Neural cell (in vitro differentiated cells): ENCODE measurements around the gene CAMSAP2. TPM values are rescaled to one million over a fixed set of nuclear protein-coding genes. Genes with fewer than 3 reads are reported as not detected.

ENCODE experiments used
- H2AFZ ChIP-seq: fragments of 200-600, 300-800 bp; sonication (generic), shearing (Covaris generic); 2 replicates; pipeline ENCODE4 v1.6.0; 2014; ENCODE audit warnings: low read depth, mild to moderate bottlenecking, antibody characterized with exemption, low read length, moderate library complexity
- H3F3A ChIP-seq: fragments of 200-600 bp; shearing (Covaris generic); 2 replicates; pipeline ENCODE4 v1.6.1; 2016; ENCODE audit warnings: mild to moderate bottlenecking, moderate library complexity, mixed read lengths, antibody characterized with exemption, low read length; ENCODE audit not compliant: insufficient read depth, poor library complexity, severe bottlenecking
- H3K27ac ChIP-seq: fragments of 200-600, 300-800 bp; sonication (generic), shearing (Covaris generic); 2 replicates; pipeline ENCODE4 v1.5.1; 2014; ENCODE audit warnings: mild to moderate bottlenecking, low read length, moderate library complexity
- H3K27me3 ChIP-seq: fragments of 300-800, 200-600 bp; sonication (generic), shearing (Covaris generic); 2 replicates; pipeline ENCODE4 v1.6.0; 2014; ENCODE audit warnings: mild to moderate bottlenecking, low read depth, low read length, moderate library complexity; ENCODE audit not compliant: insufficient read depth
- H3K36me3 ChIP-seq: fragments of 300-800, 200-600 bp; sonication (generic), shearing (Covaris generic); 2 replicates; pipeline ENCODE4 v1.5.1; 2014; ENCODE audit warnings: mild to moderate bottlenecking, antibody characterized with exemption, low read length, moderate library complexity; ENCODE audit not compliant: insufficient read depth
- H3K4me2 ChIP-seq: fragments of 300-800, 200-600 bp; sonication (generic), shearing (Covaris generic); 2 replicates; pipeline ENCODE4 v1.6.0; 2014; ENCODE audit warnings: mild to moderate bottlenecking, low read length
- H3K4me3 ChIP-seq: fragments of 300-800, 200-600 bp; sonication (generic), shearing (Covaris generic); 2 replicates; pipeline ENCODE4 v1.5.1; 2014; ENCODE audit warnings: mild to moderate bottlenecking, low read length, moderate library complexity
- H3K79me2 ChIP-seq: fragments of 200-600 bp; shearing (Covaris generic); replicated peaks from 2 replicates; pipeline ENCODE4 v1.6.0; 2014; ENCODE audit warnings: mild to moderate bottlenecking, low read length, moderate library complexity; ENCODE audit not compliant: insufficient read depth
- H3K9ac ChIP-seq: fragments of 300-800, 200-600 bp; sonication (generic), shearing (Covaris generic); 2 replicates; pipeline ENCODE4 v1.6.1; 2016; ENCODE audit warnings: mild to moderate bottlenecking, low read length, mixed read lengths
- H3K9me2 ChIP-seq: fragments of 200-600 bp; shearing (Covaris generic); 2 replicates; pipeline ENCODE4 v1.6.1; 2016; ENCODE audit warnings: mild to moderate bottlenecking, low read length, mixed read lengths; ENCODE audit not compliant: insufficient read depth
- H3K9me3 ChIP-seq: fragments of 200-600, 300-800 bp; sonication (generic), shearing (Covaris generic); 2 replicates; pipeline ENCODE4 v1.6.1; 2016; ENCODE audit warnings: mild to moderate bottlenecking, mixed run types, low read length, moderate library complexity, mixed read lengths
- H4K20me1 ChIP-seq: fragments of 200-600 bp; shearing (Covaris generic); 2 replicates; pipeline ENCODE4 v1.6.1; 2016; ENCODE audit warnings: mild to moderate bottlenecking, mixed run types; ENCODE audit not compliant: insufficient read depth
- CTCF ChIP-seq: fragments of 450-650 bp; IDR thresholded peaks from 2 replicates; pipeline ENCODE4 v1.5.1; 2014; ENCODE audit warnings: antibody characterized with exemption, mild to moderate bottlenecking, moderate library complexity; ENCODE audit not compliant: poor library complexity, severe bottlenecking
- EP300 ChIP-seq: fragments of 450-650 bp; conservative IDR thresholded peaks from 2 replicates; pipeline ENCODE4 v1.6.1; 2014; ENCODE audit warnings: antibody characterized with exemption, mild to moderate bottlenecking, moderate library complexity; ENCODE audit not compliant: poor library complexity, severe bottlenecking
- EZH2 ChIP-seq: fragments of 200-600, 300-800 bp; shearing (Covaris generic), sonication (generic); IDR thresholded peaks from 2 replicates; pipeline ENCODE4 v1.6.1; 2014; ENCODE audit warnings: antibody characterized with exemption, low read length, borderline replicate concordance, mild to moderate bottlenecking; ENCODE audit not compliant: insufficient read depth, poor library complexity, severe bottlenecking
- MXI1 ChIP-seq: fragments of 450-650 bp; conservative IDR thresholded peaks from 2 replicates; pipeline ENCODE4 v1.6.1; 2014; ENCODE audit warnings: antibody characterized with exemption, mild to moderate bottlenecking; ENCODE audit not compliant: poor library complexity, severe bottlenecking
- POLR2AphosphoS5 ChIP-seq: IDR thresholded peaks from 2 replicates; pipeline ENCODE4 v1.6.1; 2012
- RAD21 ChIP-seq: fragments of 450-650 bp; conservative IDR thresholded peaks from 2 replicates; pipeline ENCODE4 v1.6.1; 2014; ENCODE audit warnings: antibody characterized with exemption, mild to moderate bottlenecking, moderate library complexity
- REST ChIP-seq: IDR thresholded peaks from 2 replicates; pipeline ENCODE4 v1.6.1; 2012; ENCODE audit warnings: borderline replicate concordance
- SMC3 ChIP-seq: fragments of 450-650 bp; conservative IDR thresholded peaks from 2 replicates; pipeline ENCODE4 v1.6.1; 2014; ENCODE audit warnings: antibody characterized with exemption, mild to moderate bottlenecking, moderate library complexity; ENCODE audit not compliant: poor library complexity
- TAF1 ChIP-seq: IDR thresholded peaks from 2 replicates; pipeline ENCODE4 v1.6.1; 2012; ENCODE audit warnings: low read depth
- polyA plus RNA-seq: library from polyadenylated mRNA; depleted of rRNA; stranded (reverse); fragments of >200 nt; gene quantifications from 2 replicates; pipeline ENCODE4 v1.2.3, GENCODE V29; 2014

CAMSAP2 gene
- polyA plus RNA-seq, 1 donor from 2014 or later, result 52.7 TPM

- Histone ChIP-seq H3F3A (no peaks in the 10 kb centered on the region), H3K9me3 (no peaks in the 10 kb centered on the region), H3K9me2 (no peaks in the 10 kb centered on the region), H3K79me2 (no peaks in the 10 kb centered on the region), H2AFZ (no peak overlapping the region), H3K4me2 (no peak overlapping the region), H3K27ac (no peak overlapping the region), H3K36me3 (no peaks in the 10 kb centered on the region), H3K4me3 (no peak overlapping the region), H3K27me3 (no peaks in the 10 kb centered on the region), H3K9ac (no peak overlapping the region), H4K20me1 (no peaks in the 10 kb centered on the region)
- no peak for TF ChIP-seq TAF1
- TF ChIP-seq SMC3, result no peak
- no peak for TF ChIP-seq RAD21
- TF ChIP-seq REST, result no peak
- no peak for TF ChIP-seq EP300
- no peak for TF ChIP-seq CTCF
- no peak for TF ChIP-seq EZH2
- no peak for TF ChIP-seq POLR2AphosphoS5
- TF ChIP-seq MXI1, result no peak
Measured at GRCh38 chr1:200909757-200910239, 171.1 kb downstream of the CAMSAP2 start.

Other genes starting within 250 kb of the CAMSAP2 start
- 0.46 and 0.69 TPM in 2 replicates for gene KIF14, start 118.1 kb upstream of the CAMSAP2 start, polyA plus RNA-seq
- 21.0 and 24.5 TPM in 2 replicates for gene DDX59, start 69.0 kb upstream of the CAMSAP2 start, polyA plus RNA-seq
- not detected in 2 replicates for gene GPR25, start 134.1 kb downstream of the CAMSAP2 start, polyA plus RNA-seq
- 1.3 and 3.1 TPM in 2 replicates for gene INAVA, start 156.0 kb downstream of the CAMSAP2 start, polyA plus RNA-seq